HG02970 (cell line): Measurements from ENCODE around the gene PHLDB1.
A peak's percentile ranks its signal among the peaks of the same experiment; 100 is the strongest.
"Not testable (repeated sequence)": the region's sequence is repeated elsewhere in the genome, so short reads cannot be mapped to it uniquely, and the experiment has no call there.

Experiments used
- ATAC-seq: cut with Tn5 transposase; IDR thresholded peaks from one replicate; pipeline ENCODE4 v1.9.1; 2021; ENCODE audit warnings: mild to moderate bottlenecking, moderate library complexity, moderate number of reproducible peaks; ENCODE audit not compliant: unreplicated experiment, low FRiP score

PHLDB1 gene

GRCh38 chr11:118605116-118605867, 2.1 kb upstream of the PHLDB1 start:
- no peak for ATAC-seq

- no peak for ATAC-seq
Measured at GRCh38 chr11:118606157-118606843, 1.1 kb upstream of the PHLDB1 start.

GRCh38 chr11:118606844-118607228, 579 bp upstream of the PHLDB1 start:
- no peak for ATAC-seq

- ATAC-seq, result no peak
Measured at GRCh38 chr11:118608360-118609227, 1.2 kb downstream of the PHLDB1 start.

GRCh38 chr11:118609380-118610224, 2.2 kb downstream of the PHLDB1 start:
- ATAC-seq, result no peak

- ATAC-seq, result no peak
Measured at GRCh38 chr11:118610225-118610772, 2.9 kb downstream of the PHLDB1 start.

- ATAC-seq, result peak; percentile 52
Measured at GRCh38 chr11:118610773-118611432, 3.5 kb downstream of the PHLDB1 start.

GRCh38 chr11:118611433-118611795, 4.0 kb downstream of the PHLDB1 start:
- ATAC-seq, result not testable (repeated sequence)

GRCh38 chr11:118612378-118612777, 5.0 kb downstream of the PHLDB1 start:
- ATAC-seq, result no peak

GRCh38 chr11:118614511-118614910, 7.1 kb downstream of the PHLDB1 start:
- ATAC-seq, result no peak

- ATAC-seq, result no peak
Measured at GRCh38 chr11:118615282-118615975, 8.0 kb downstream of the PHLDB1 start.

GRCh38 chr11:118615976-118616371, 8.6 kb downstream of the PHLDB1 start:
- ATAC-seq, result no peak

GRCh38 chr11:118618115-118618990, 10.9 kb downstream of the PHLDB1 start:
- no peak for ATAC-seq

GRCh38 chr11:118618991-118619375, 11.6 kb downstream of the PHLDB1 start:
- ATAC-seq, result no peak

GRCh38 chr11:118619444-118620197, 12.2 kb downstream of the PHLDB1 start:
- no peak for ATAC-seq

- no peak for ATAC-seq
Measured at GRCh38 chr11:118620529-118621070, 13.2 kb downstream of the PHLDB1 start.
